BLaER1 (cell line): ENCODE measurements around the gene SERPINB7.

Experiments
- H3K27ac ChIP-seq: shearing (Covaris generic); formaldehyde crosslinking; 2 replicates; pipeline ENCODE4 v1.8.1; 2022
- H3K27me3 ChIP-seq: shearing (Covaris generic); formaldehyde crosslinking; 2 replicates; pipeline ENCODE4 v1.8.1; 2022
- H3K36me3 ChIP-seq: shearing (Covaris generic); formaldehyde crosslinking; 2 replicates; pipeline ENCODE4 v1.8.1; 2022
- H3K4me1 ChIP-seq: shearing (Covaris generic); formaldehyde crosslinking; 2 replicates; pipeline ENCODE4 v1.8.1; 2022
- H3K4me2 ChIP-seq: shearing (Covaris generic); formaldehyde crosslinking; 2 replicates; pipeline ENCODE4 v1.8.1; 2022
- H3K4me3 ChIP-seq: shearing (Covaris generic); formaldehyde crosslinking; 2 replicates; pipeline ENCODE4 v1.8.1; 2022
- H3K9ac ChIP-seq: shearing (Covaris generic); formaldehyde crosslinking; 2 replicates; pipeline ENCODE4 v1.8.1; 2022
- H3K9me3 ChIP-seq: shearing (Covaris generic); formaldehyde crosslinking; 2 replicates; pipeline ENCODE4 v1.8.1; 2022
- H4K20me1 ChIP-seq: shearing (Covaris generic); formaldehyde crosslinking; 2 replicates; pipeline ENCODE4 v1.8.1; 2022
- Cebpa-rat ChIP-seq: shearing (Covaris generic); IDR thresholded peaks from 2 replicates; pipeline ENCODE4 v1.8.1; 2022

SERPINB7 gene

GRCh38 chr18:63819786-63820185 is 44.6 kb downstream of the SERPINB7 start:
- H3K27me3 ChIP-seq = no peaks in the 10 kb centered on the region
- no peaks in the 10 kb centered on the region for H3K36me3 ChIP-seq
- no peaks in the 10 kb centered on the region for H3K4me1 ChIP-seq
- no peak for TF ChIP-seq Cebpa-rat
- H3K27ac ChIP-seq = no peak overlapping the region
- H3K4me3 ChIP-seq = no peak overlapping the region
- H3K9ac ChIP-seq = no peak overlapping the region
- no peaks in the 10 kb centered on the region for H3K9me3 ChIP-seq
- H3K4me2 ChIP-seq = no peak overlapping the region
- no peaks in the 10 kb centered on the region for H4K20me1 ChIP-seq

- Histone ChIP-seq H3K4me1 (no peaks in the 10 kb centered on the region), H3K4me2 (no peak overlapping the region), H3K36me3 (no peaks in the 10 kb centered on the region), H3K27ac (no peak overlapping the region), H3K9me3 (no peaks in the 10 kb centered on the region), H3K27me3 (no peaks in the 10 kb centered on the region), H4K20me1 (no peaks in the 10 kb centered on the region), H3K9ac (no peak overlapping the region), H3K4me3 (no peak overlapping the region)
- TF ChIP-seq Cebpa-rat = no peak
These were observed 45.5 kb downstream of the SERPINB7 start for GRCh38 chr18:63820694-63821093.

- Histone ChIP-seq H3K4me3 (no peak overlapping the region), H3K4me1 (no peaks in the 10 kb centered on the region), H4K20me1 (no peaks in the 10 kb centered on the region), H3K4me2 (no peak overlapping the region), H3K9ac (no peak overlapping the region), H3K27me3 (no peaks in the 10 kb centered on the region), H3K36me3 (no peaks in the 10 kb centered on the region), H3K9me3 (no peaks in the 10 kb centered on the region), H3K27ac (no peak overlapping the region)
- TF ChIP-seq Cebpa-rat = no peak
These were observed 48.5 kb downstream of the SERPINB7 start for GRCh38 chr18:63823516-63824219.

GRCh38 chr18:63824220-63824525 is 49.0 kb downstream of the SERPINB7 start:
- H3K36me3 ChIP-seq = no peaks in the 10 kb centered on the region
- no peaks in the 10 kb centered on the region for H3K27me3 ChIP-seq
- no peak for TF ChIP-seq Cebpa-rat
- no peaks in the 10 kb centered on the region for H3K9me3 ChIP-seq
- no peak overlapping the region for H3K9ac ChIP-seq
- no peak overlapping the region for H3K4me2 ChIP-seq
- H3K4me1 ChIP-seq = no peaks in the 10 kb centered on the region
- no peaks in the 10 kb centered on the region for H4K20me1 ChIP-seq
- H3K4me3 ChIP-seq = no peak overlapping the region
- no peak overlapping the region for H3K27ac ChIP-seq

- no peaks in the 10 kb centered on the region for H3K27me3 ChIP-seq
- no peak overlapping the region for H3K27ac ChIP-seq
- H3K9ac ChIP-seq = no peak overlapping the region
- no peaks in the 10 kb centered on the region for H3K9me3 ChIP-seq
- no peaks in the 10 kb centered on the region for H3K36me3 ChIP-seq
- peaks cover 14% of the 10 kb centered on the region for H3K4me1 ChIP-seq
- no peaks in the 10 kb centered on the region for H4K20me1 ChIP-seq
- TF ChIP-seq Cebpa-rat = no peak
- no peak overlapping the region for H3K4me2 ChIP-seq
- no peak overlapping the region for H3K4me3 ChIP-seq
These were observed 52.9 kb downstream of the SERPINB7 start for GRCh38 chr18:63828120-63828519.

- Histone ChIP-seq H3K4me2 (no peak overlapping the region), H3K27ac (no peak overlapping the region), H3K4me1 (peaks cover 14% of the 10 kb centered on the region), H3K9me3 (no peaks in the 10 kb centered on the region), H3K9ac (no peak overlapping the region), H3K27me3 (no peaks in the 10 kb centered on the region), H4K20me1 (no peaks in the 10 kb centered on the region), H3K4me3 (no peak overlapping the region), H3K36me3 (no peaks in the 10 kb centered on the region)
- no peak for TF ChIP-seq Cebpa-rat
These were observed 53.4 kb downstream of the SERPINB7 start for GRCh38 chr18:63828656-63829055.

- no peak overlapping the region for H3K9ac ChIP-seq
- H4K20me1 ChIP-seq = no peaks in the 10 kb centered on the region
- no peaks in the 10 kb centered on the region for H3K9me3 ChIP-seq
- H3K27ac ChIP-seq = no peak overlapping the region
- H3K36me3 ChIP-seq = no peaks in the 10 kb centered on the region
- TF ChIP-seq Cebpa-rat = no peak
- no peak overlapping the region for H3K4me2 ChIP-seq
- no peaks in the 10 kb centered on the region for H3K27me3 ChIP-seq
- no peak overlapping the region for H3K4me3 ChIP-seq
- peaks cover 23% of the 10 kb centered on the region for H3K4me1 ChIP-seq
These were observed 54.7 kb downstream of the SERPINB7 start for GRCh38 chr18:63829886-63830285.

- no peaks in the 10 kb centered on the region for H3K27me3 ChIP-seq
These were observed 56.0 kb downstream of the SERPINB7 start for GRCh38 chr18:63831080-63831788.

GRCh38 chr18:63832470-63832869 is 57.3 kb downstream of the SERPINB7 start:
- H3K4me1 ChIP-seq = peaks cover 23% of the 10 kb centered on the region
- no peak overlapping the region for H3K4me2 ChIP-seq
- H3K9ac ChIP-seq = no peak overlapping the region
- no peaks in the 10 kb centered on the region for H3K9me3 ChIP-seq
- no peak for TF ChIP-seq Cebpa-rat
- no peaks in the 10 kb centered on the region for H3K27me3 ChIP-seq
- no peaks in the 10 kb centered on the region for H3K36me3 ChIP-seq
- no peak overlapping the region for H3K27ac ChIP-seq
- no peak overlapping the region for H3K4me3 ChIP-seq
- no peaks in the 10 kb centered on the region for H4K20me1 ChIP-seq

More at GRCh38 chr18:63831080-63831788, 56.0 kb downstream of the SERPINB7 start:
- H3K36me3 ChIP-seq = no peaks in the 10 kb centered on the region
- H4K20me1 ChIP-seq = no peaks in the 10 kb centered on the region
- peak overlapping the region; percentile 36 for H3K4me2 ChIP-seq
- H3K27ac ChIP-seq = no peak overlapping the region
- no peak overlapping the region for H3K9ac ChIP-seq
- H3K9me3 ChIP-seq = no peaks in the 10 kb centered on the region
- no peak overlapping the region for H3K4me3 ChIP-seq
- no peak for TF ChIP-seq Cebpa-rat
- peaks cover 23% of the 10 kb centered on the region for H3K4me1 ChIP-seq

- Histone ChIP-seq H3K4me1 (peaks cover 23% of the 10 kb centered on the region), H3K4me2 (no peak overlapping the region), H3K36me3 (no peaks in the 10 kb centered on the region), H3K9ac (no peak overlapping the region), H3K9me3 (no peaks in the 10 kb centered on the region), H4K20me1 (no peaks in the 10 kb centered on the region), H3K4me3 (no peak overlapping the region), H3K27me3 (no peaks in the 10 kb centered on the region), H3K27ac (no peak overlapping the region)
- no peak for TF ChIP-seq Cebpa-rat
These were observed 59.4 kb downstream of the SERPINB7 start for GRCh38 chr18:63834471-63835113.
